ENCODE measurements around the gene NDUFS7.

The NDUFS7 gene

GRCh38 chr19:1387684-1388636 is 4.3 kb downstream of the NDUFS7 start:
- Histone ChIP-seq H3K27me3 (ENCODE audit: insufficient read depth, low read length) (no peaks in the 10 kb centered on the region), H3K4me3 (ENCODE audit: low read length) (no peak overlapping the region), H3K36me3 (ENCODE audit: insufficient read depth, low read length) (peaks cover 27% of the 10 kb centered on the region), H3K9ac (ENCODE audit: low read depth, low read length) (no peak overlapping the region), H3K9me3 (ENCODE audit: insufficient read depth, low read depth, low read length) (no peaks in the 10 kb centered on the region), H3K27ac (ENCODE audit: low read depth, low read length) (no peak overlapping the region), H3K4me1 (ENCODE audit: insufficient read depth, low read length) (peaks cover 3% of the 10 kb centered on the region; the same call in 1 of the 2 replicates)
- WGBS: 91% methylated on average over 40 of the region's 45 CpGs

DNA sequence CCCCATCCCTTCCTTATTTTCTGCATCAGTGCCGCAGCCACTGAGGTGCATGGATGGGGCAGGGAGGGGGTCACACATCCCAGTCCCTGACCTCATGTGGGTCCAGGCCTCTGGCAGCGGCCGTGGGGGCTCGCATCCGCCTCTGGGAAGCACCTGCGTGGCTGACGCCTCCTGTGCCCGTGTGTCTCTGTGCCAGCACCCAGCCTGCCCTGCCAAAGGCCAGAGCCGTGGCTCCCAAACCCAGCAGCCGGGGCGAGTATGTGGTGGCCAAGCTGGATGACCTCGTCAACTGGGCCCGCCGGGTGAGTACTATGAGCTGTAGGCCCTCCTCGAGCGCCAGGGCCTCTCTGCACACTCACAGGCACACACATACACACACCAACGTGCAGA is 4.9 kb downstream of the NDUFS7 start:
- no peak overlapping the region for H3K27ac ChIP-seq (ENCODE audit: low read depth, low read length)
- no peaks in the 10 kb centered on the region for H3K9me3 ChIP-seq (ENCODE audit: insufficient read depth, low read depth, low read length)
- H3K4me3 ChIP-seq (ENCODE audit: low read length): no peak overlapping the region
- H3K27me3 ChIP-seq (ENCODE audit: insufficient read depth, low read length): no peaks in the 10 kb centered on the region
- WGBS: 97% methylated on average over 17 of the region's 17 CpGs
- peaks cover 30% of the 10 kb centered on the region for H3K36me3 ChIP-seq (ENCODE audit: insufficient read depth, low read length)
- peaks cover 3% of the 10 kb centered on the region; the same call in 1 of the 2 replicates for H3K4me1 ChIP-seq (ENCODE audit: insufficient read depth, low read length)
- H3K9ac ChIP-seq (ENCODE audit: low read depth, low read length): no peak overlapping the region

DNA sequence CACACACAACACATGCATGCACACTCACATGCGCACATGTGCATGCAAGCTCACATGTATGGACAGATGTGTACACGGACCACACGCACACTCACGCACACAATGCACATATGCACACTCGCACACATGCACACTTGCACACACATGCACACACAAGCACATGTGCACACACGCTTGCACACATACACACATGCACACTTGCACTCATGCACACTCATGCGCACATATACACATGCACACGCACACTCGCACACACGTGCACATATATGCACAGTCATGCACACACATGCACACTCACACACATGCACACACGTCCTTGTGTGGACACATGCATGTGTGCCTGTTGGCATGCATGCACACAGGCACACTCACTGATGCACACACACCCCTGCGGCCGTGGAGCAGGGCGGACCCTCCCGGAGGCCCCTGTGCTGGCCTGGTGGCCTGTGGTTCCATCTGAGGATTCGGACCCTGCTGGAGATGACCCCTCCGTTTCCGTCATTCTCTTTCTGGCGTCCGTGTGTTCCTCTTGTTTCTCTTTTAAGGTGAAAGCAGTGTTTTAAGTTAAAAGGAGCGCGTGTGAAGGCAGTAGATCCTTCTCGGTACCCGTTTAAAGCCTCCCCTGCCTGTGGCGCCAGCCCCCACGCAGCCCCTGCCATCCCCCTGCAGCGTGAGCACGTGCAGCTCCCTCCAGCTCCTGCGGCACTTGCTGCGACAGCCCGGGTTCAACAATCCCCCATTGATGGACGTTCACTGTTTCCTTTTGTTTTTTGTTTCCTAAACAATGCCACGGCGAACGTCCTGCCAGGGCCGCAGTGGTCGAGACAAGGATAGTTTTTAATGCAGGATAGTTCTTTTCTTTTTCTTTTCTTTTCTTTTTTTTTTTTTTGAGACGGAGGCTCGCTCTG is 5.6 kb downstream of the NDUFS7 start:
- H3K9me3 ChIP-seq (ENCODE audit: insufficient read depth, low read depth, low read length): no peaks in the 10 kb centered on the region
- H3K27ac ChIP-seq (ENCODE audit: low read depth, low read length): no peak overlapping the region
- peaks cover 31% of the 10 kb centered on the region for H3K36me3 ChIP-seq (ENCODE audit: insufficient read depth, low read length)
- H3K4me3 ChIP-seq (ENCODE audit: low read length): no peak overlapping the region
- 96% methylated on average over 37 of the region's 39 CpGs for WGBS
- peaks cover 3% of the 10 kb centered on the region; the same call in 1 of the 2 replicates for H3K4me1 ChIP-seq (ENCODE audit: insufficient read depth, low read length)
- H3K27me3 ChIP-seq (ENCODE audit: insufficient read depth, low read length): no peaks in the 10 kb centered on the region
- no peak overlapping the region for H3K9ac ChIP-seq (ENCODE audit: low read depth, low read length)

GRCh38 chr19:1390890-1391423 is 7.2 kb downstream of the NDUFS7 start:
- Histone ChIP-seq H3K4me3 (ENCODE audit: low read length) (no peak overlapping the region), H3K27me3 (ENCODE audit: insufficient read depth, low read length) (no peaks in the 10 kb centered on the region), H3K27ac (ENCODE audit: low read depth, low read length) (no peak overlapping the region), H3K9ac (ENCODE audit: low read depth, low read length) (no peak overlapping the region), H3K36me3 (ENCODE audit: insufficient read depth, low read length) (peaks cover 31% of the 10 kb centered on the region), H3K9me3 (ENCODE audit: insufficient read depth, low read depth, low read length) (no peaks in the 10 kb centered on the region), H3K4me1 (ENCODE audit: insufficient read depth, low read length) (no peaks in the 10 kb centered on the region)
- WGBS: 93% methylated on average over 42 of the region's 42 CpGs

DNA sequence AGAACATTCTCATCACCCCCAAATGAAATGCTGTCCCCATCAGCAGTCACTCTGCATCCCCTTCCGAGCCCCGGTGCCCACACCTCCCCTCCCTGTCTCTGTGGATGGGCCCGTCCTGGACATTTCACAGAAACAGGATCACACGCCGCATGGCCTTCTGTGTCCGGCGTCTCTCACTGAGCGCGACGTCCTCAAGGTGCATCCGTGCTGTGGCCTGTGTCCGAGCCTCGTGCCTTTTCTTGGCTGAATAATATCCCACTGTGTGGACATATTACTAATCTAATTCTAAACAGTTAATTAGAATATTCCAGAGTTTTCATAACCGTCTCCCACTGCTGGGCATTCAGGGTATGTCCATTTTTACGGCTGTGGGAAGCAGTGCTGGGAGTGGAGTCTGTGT is 8.7 kb downstream of the NDUFS7 start:
- Histone ChIP-seq H3K9ac (ENCODE audit: low read depth, low read length) (no peak overlapping the region), H3K27ac (ENCODE audit: low read depth, low read length) (no peak overlapping the region), H3K36me3 (ENCODE audit: insufficient read depth, low read length) (peaks cover 31% of the 10 kb centered on the region), H3K9me3 (ENCODE audit: insufficient read depth, low read depth, low read length) (no peaks in the 10 kb centered on the region), H3K4me1 (ENCODE audit: insufficient read depth, low read length) (no peaks in the 10 kb centered on the region), H3K27me3 (ENCODE audit: insufficient read depth, low read length) (no peaks in the 10 kb centered on the region), H3K4me3 (ENCODE audit: low read length) (no peak overlapping the region)
- 97% methylated on average over 15 of the region's 15 CpGs for WGBS

DNA sequence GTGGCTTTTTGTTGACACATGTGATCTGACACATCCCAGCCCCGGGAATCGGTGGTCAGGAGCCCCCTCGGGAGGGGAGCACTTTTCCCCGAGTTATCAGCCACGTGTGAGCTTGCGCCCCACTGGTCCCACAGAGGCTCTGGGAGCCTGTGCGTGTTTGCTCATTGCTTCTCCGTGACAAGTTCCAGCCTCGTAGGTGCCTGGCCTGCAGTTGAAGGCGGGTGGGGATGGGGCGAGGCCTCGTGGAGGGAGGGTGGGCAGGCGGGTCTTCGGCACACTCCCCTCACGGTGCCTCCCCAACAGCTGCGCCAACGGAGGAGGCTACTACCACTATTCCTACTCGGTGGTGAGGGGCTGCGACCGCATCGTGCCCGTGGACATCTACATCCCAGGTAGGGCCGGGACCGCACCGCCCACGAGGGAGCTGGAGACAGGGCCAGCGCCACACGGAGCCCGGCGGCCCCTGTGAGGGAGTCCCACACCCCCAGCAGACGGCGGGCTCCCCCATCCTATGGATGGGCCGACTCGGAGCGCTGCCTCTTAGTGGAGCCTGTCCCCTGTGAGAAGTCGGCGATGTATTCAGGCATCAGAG is 9.3 kb downstream of the NDUFS7 start:
- Histone ChIP-seq H3K36me3 (ENCODE audit: insufficient read depth, low read length) (peaks cover 31% of the 10 kb centered on the region), H3K4me3 (ENCODE audit: low read length) (no peak overlapping the region), H3K9me3 (ENCODE audit: insufficient read depth, low read depth, low read length) (no peaks in the 10 kb centered on the region), H3K27ac (ENCODE audit: low read depth, low read length) (no peak overlapping the region), H3K27me3 (ENCODE audit: insufficient read depth, low read length) (no peaks in the 10 kb centered on the region), H3K4me1 (ENCODE audit: insufficient read depth, low read length) (no peaks in the 10 kb centered on the region), H3K9ac (ENCODE audit: low read depth, low read length) (no peak overlapping the region)
- WGBS: 95% methylated on average over 37 of the region's 37 CpGs

GRCh38 chr19:1393841-1394240 is 10.1 kb downstream of the NDUFS7 start:
- Histone ChIP-seq H3K27me3 (ENCODE audit: insufficient read depth, low read length) (no peaks in the 10 kb centered on the region), H3K9ac (ENCODE audit: low read depth, low read length) (no peak overlapping the region), H3K9me3 (ENCODE audit: insufficient read depth, low read depth, low read length) (no peaks in the 10 kb centered on the region), H3K4me3 (ENCODE audit: low read length) (no peak overlapping the region), H3K36me3 (ENCODE audit: insufficient read depth, low read length) (peaks cover 27% of the 10 kb centered on the region), H3K4me1 (ENCODE audit: insufficient read depth, low read length) (no peaks in the 10 kb centered on the region), H3K27ac (ENCODE audit: low read depth, low read length) (no peak overlapping the region)
- WGBS: 92% methylated on average over 17 of the region's 17 CpGs

DNA sequence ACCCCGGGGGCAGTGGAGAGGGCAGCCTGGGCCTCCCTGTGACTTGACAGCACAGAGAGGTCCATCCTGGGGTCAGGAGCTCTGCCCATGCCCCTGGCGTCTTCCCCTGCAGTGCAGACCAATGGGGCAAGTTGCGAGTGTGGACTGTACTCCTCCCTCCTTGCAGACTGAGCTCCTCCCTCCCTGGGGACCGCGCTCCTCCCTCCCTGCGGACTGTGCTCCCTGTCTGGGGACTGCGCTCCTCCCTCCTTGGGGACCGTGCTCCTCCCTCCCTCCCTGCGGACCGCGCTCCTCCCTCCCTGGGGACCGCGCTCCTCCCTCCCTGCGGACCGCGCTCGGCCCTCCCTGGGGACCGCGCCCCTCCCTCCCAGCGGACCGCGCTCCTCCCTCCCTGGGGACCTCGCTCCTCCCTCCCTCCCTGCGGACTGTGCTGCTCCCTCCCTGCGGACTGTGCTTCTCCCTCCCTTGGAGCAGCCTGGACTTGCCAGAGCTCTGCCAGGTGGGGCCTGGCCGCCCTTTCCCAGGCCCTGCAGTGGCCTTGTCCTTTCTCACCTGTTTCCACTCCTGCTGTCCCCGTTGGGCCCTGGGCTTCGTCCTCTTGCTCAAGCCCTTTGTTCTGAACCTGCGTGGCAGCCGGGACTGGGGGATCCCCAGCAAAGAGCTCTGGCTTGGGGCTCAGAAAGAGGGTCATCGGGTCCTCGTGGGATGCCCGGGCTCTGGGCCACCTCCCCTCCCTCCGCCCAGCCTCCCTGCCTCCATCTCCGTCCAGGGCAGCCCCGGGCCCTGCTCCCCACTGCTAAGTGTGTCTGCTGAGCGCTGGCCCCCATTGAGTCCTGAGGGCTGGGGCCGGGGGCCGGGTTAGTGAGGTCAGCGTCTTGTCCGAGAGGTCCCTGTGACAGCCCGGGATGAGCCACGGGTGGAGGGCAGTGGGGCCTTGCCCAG is 10.8 kb downstream of the NDUFS7 start:
- Histone ChIP-seq H3K4me1 (ENCODE audit: insufficient read depth, low read length) (no peaks in the 10 kb centered on the region), H3K9me3 (ENCODE audit: insufficient read depth, low read depth, low read length) (no peaks in the 10 kb centered on the region), H3K27ac (ENCODE audit: low read depth, low read length) (no peak overlapping the region), H3K4me3 (ENCODE audit: low read length) (no peak overlapping the region), H3K9ac (ENCODE audit: low read depth, low read length) (no peak overlapping the region), H3K27me3 (ENCODE audit: insufficient read depth, low read length) (no peaks in the 10 kb centered on the region), H3K36me3 (ENCODE audit: insufficient read depth, low read length) (peaks cover 20% of the 10 kb centered on the region)
- WGBS: 48% methylated on average over 43 of the region's 43 CpGs

DNA sequence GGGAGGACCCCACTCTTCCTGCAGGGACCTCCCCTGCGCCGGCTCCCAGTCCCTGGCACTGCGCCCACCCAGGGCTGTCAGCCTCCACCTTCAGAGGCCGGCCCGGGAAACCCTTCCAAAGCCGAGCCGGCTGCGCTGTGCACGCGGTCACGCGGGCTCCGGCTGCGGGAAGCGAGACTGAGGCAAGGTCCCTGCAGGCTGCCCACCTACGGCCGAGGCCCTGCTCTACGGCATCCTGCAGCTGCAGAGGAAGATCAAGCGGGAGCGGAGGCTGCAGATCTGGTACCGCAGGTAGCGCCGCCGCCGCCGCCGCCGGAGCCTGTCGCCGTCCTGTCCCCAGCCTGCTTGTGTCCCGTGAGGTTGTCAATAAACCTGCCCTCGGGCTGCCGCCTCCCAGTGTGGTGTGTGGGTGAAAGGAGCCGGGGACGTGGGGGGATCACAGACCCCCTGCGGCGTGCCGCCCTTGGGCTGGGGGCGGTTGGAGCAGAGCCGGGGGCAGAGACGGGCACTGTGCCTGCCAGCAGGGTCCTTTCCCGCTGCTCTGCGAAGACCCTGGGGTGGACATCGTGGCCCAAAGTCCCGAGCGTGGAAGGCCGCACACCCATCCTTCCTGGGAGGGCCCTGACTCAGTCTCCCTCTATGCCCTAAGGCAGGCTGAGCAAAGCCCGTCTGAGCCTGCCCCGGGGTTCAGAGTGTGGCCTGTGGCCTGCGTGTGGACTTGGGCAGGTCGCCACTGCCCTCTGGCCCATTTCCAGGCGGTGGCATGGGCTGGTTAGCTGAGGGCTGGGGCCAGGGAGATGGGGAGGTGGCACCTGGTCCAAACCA is 11.7 kb downstream of the NDUFS7 start:
- Histone ChIP-seq H3K36me3 (ENCODE audit: insufficient read depth, low read length) (peaks cover 20% of the 10 kb centered on the region), H3K9me3 (ENCODE audit: insufficient read depth, low read depth, low read length) (no peaks in the 10 kb centered on the region), H3K4me1 (ENCODE audit: insufficient read depth, low read length) (no peaks in the 10 kb centered on the region), H3K9ac (ENCODE audit: low read depth, low read length) (no peak overlapping the region), H3K27me3 (ENCODE audit: insufficient read depth, low read length) (no peaks in the 10 kb centered on the region), H3K27ac (ENCODE audit: low read depth, low read length) (no peak overlapping the region), H3K4me3 (ENCODE audit: low read length) (no peak overlapping the region)
- 92% methylated on average over 52 of the region's 52 CpGs for WGBS

All from HUES64 (cell line).